NOMO-1 treated with dmso at 0.1 percent for 144 hours (cell line): ENCODE measurements around the gene BOLA3.
"Not testable (repeated sequence)": the region's sequence is repeated elsewhere in the genome, so short reads cannot be mapped to it uniquely, and the experiment has no call there.

Experiments used
- DNase-seq: peaks from one replicate; lab custom pipeline; 2025; ENCODE audit not compliant: unreplicated experiment; lab: John Stamatoyannopoulos, UW

BOLA3 gene

GRCh38 chr2:74149570-74150319, 2.0 kb upstream of the BOLA3 start:
- no peak for DNase-seq

DNA sequence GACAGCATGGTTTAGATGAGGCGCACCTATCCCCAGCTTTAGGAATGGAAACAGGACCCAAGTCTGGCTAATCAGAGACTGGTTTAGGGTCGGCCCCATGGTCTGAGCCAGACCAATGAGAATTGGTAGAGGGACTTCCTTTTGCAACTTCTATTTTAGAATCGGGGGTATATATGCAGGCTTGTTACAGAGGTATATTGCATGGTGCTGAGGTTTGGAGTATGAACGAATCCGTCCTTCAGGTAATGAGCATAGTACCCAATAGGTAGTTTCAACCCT, 1.5 kb upstream of the BOLA3 start:
- DNase-seq: no peak

- no peak for DNase-seq
Observed at GRCh38 chr2:74148457-74149246, 940 bp upstream of the BOLA3 start.

DNA sequence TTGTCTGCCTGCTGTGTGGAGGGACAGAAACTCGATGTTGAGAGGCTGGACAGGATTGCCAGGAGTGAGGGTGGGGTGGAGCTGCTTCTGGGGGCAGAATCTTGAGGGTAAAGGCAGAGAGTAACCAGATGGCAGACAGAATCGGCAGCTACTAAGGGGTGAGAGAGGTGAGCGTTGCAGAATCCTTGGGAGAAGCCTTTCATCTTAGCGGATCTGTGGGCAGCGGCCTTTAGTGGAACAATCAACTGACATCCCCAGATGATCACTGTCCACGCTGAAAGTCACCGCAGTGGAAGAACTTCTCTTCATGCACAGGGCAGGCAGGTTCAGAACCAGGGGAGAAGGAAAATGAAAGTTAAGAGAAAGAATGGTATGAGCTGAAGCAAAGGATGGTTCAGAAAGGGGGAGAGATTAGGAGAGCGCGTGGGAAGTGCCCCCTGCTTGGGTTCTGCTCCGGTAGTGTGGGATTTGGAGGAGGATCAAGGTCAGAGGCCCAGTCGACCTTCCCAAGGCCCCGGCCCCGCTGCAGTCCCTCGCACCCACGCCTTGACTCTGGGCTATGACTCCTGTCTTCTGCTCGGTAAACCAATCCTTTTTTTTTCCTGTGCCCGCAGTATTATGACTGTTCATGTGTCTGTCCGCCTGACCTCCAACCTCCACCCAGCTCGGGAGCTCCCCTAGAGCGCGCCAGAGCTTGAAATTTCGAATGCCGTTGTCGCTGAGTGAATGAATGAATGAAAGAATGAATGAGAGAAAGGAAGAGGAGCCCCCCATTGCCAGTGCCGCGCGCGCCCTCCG, 584 bp downstream of the BOLA3 start:
- DNase-seq: peak; percentile 20

GRCh38 chr2:74142340-74142739, 5.4 kb downstream of the BOLA3 start:
- DNase-seq: no peak

- DNase-seq: no peak
Observed at GRCh38 chr2:74138600-74139323, 8.9 kb downstream of the BOLA3 start.

GRCh38 chr2:74137651-74138599, 9.8 kb downstream of the BOLA3 start:
- no peak for DNase-seq

- DNase-seq: no peak
Observed at GRCh38 chr2:74131901-74132300, 15.8 kb downstream of the BOLA3 start.

DNA sequence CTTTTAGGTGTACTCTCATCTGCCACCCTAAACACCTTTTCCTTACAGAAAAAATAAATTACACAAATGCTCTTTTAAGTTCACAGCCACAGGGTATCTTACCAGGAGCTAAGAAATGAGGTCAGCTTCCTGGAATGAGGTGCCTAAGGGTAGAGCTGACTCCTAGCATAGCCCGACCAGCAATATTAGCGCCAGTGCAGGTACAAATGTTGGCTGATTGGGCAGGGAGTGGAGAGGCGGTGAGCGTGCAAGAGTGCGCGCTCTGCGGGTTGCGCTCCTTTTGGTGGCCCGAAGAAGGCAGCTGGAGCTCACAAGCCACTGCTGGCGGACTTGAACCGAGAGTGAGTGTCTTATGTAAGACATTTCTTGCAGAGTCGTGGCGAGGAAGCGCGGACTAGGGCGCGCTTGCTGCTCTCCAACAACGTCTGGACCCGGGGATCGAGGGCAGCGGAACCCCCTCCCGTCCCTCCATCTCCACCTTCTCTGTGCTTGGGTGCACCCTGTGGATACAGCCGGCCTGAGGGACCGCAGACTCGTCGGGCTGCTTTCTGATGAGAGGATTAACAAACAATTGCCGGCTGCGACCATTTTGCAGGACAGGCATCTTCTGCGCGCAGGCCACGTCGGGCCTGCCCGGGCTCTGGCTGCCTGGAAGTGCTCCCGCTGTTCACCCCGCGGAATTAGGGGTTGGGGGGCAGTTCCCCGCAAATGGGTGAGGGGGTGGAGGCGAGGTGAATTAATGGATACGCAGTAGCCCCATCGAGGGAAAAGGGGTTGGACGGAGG, 17.3 kb downstream of the BOLA3 start:
- DNase-seq: no peak

DNA sequence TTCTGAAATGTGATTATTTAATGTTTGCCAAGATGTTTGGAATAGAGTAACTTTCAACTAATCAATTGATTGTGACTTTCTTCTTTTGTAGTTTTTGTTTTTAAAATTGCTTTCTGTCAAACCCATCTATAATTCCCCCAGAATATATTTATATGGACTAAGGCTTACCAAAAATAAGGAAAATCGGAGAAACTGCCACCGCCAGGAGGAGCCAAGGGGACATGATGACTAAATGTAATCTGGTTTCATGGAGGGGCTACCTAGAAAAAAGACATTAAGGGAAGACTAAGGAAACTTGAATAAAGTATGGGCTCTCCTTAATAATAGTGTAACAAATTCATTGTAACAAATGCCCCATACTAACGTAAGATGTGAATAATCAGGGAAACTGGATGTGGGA, 19.5 kb downstream of the BOLA3 start:
- no peak for DNase-seq

GRCh38 chr2:74123955-74124354, 23.8 kb downstream of the BOLA3 start:
- not testable (repeated sequence) for DNase-seq

DNA sequence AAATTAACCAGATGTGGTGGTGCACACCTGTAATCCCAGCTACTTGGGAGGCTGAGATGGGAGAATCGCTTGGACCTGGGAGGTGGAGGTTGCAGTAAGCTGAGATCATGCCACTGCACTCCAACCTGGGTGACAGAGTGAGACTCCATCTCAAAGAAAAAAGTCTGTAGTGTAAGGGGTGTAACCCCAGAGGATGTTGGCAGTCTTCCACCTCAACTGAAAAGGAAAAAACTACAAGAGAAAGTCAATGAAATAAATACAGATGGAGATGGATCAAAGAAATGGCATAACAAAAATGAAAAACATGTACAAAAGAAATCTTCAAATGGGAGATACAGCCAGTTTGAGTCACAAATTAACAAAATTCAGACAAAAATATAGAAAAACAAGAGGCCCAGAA, 25.9 kb downstream of the BOLA3 start:
- not testable (repeated sequence) for DNase-seq

DNA sequence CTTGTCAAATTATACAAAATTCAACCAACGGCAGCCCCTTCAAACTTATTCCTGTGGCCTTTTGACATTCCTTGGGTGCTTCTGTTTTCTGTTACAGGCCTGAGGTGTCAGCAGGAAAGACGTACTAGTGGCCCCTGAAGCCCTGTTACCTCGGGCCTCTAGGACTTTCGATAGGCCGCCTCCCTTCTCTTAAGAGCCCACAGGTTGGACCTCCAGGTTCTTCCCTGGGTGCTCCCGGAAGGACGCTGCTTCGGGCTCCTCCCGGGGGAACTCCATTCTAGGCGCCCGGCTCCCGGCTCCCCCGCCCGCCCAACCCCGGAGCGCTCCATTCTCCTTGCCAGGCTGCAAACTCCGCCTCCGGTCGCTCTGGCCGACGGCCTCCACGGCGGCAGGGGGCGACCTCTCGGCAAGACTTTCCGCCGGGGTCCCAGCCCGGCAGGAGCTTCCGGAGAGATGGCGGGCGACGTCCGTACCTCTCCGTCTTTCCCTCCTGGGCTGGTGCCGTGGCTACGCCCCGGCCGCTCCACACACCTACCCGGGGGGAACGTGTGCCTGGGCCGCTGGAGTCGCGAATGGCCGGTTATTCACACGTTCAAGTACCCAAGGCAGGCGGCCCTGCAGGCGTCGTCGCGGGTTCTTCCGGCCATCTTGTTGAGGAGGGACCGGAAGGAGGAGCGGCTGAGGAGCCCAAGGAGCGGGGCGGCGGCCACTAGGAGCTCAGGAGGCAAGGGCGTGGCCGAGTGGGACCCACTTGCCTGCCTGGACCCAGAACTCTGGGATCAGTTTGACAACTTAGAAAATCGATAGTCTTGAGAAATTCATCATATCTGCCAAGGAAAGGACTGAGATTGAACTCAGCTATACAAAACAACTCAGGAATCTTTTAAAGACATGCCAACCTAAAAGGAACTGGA, 27.5 kb downstream of the BOLA3 start:
- peak; percentile 79 for DNase-seq

- DNase-seq: no peak
Observed at GRCh38 chr2:74119339-74119738, 28.4 kb downstream of the BOLA3 start.

- no peak for DNase-seq
Observed at GRCh38 chr2:74111380-74111779, 36.3 kb downstream of the BOLA3 start.

DNA sequence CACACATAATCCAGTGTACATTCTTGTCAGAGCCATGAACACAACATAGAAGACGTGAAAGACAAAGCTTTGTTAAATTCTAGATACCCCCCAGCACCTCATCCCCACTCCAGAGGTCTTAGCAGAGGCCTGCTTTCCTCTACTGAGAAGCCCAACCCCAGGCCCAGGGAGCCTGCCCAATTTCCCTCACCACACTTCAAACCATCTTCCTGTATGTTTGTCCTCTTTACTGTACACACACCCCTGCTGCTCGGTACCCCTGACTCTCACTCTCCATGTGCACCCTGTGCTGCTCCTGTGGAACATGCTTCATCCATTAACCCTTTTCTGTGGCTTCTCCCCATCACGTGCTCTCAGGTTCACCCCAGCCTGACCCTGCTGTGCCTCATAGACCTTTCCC, 37.2 kb downstream of the BOLA3 start:
- no peak for DNase-seq

DNA sequence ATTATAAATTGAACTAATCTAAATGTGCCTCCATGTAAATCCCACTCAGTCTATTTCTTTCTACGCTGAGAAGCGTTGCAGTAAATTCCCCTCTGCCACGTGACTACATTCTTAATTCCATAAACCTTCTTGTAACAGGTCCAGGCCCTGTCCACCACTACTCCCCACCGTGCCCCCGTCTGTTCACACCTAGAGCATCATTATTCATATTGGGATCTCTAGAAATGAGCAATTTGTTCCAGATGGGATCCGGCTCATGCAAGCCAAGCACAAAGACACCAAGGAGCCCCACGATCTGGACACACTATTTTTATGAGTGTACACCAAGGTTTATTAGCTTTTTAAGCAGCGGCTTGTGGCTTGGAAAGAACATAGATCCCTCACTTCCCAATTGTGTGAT, 38.2 kb downstream of the BOLA3 start:
- DNase-seq: no peak

GRCh38 chr2:74107071-74107470, 40.6 kb downstream of the BOLA3 start:
- DNase-seq: no peak
